SU-DHL-6 (cell line): Measurements from ENCODE around the gene FITM1.

Experiments used
- H2AFZ ChIP-seq: fragments of 200-600 bp; sonication (generic); 2 replicates; pipeline ENCODE4 v1.6.1; 2014; ENCODE audit warnings: low read depth, mild to moderate bottlenecking, moderate library complexity, mixed read lengths, antibody characterized with exemption, low read length; ENCODE audit not compliant: severe bottlenecking
- H3F3A ChIP-seq: fragments of 200-600 bp; shearing (Covaris generic); 2 replicates; pipeline ENCODE4 v1.6.0; 2016; ENCODE audit warnings: antibody characterized with exemption, mild to moderate bottlenecking; ENCODE audit not compliant: insufficient read depth
- H3K27ac ChIP-seq: fragments of 200-600 bp; sonication (generic); 2 replicates; pipeline ENCODE4 v1.5.1; 2016; ENCODE audit warnings: low read depth, mild to moderate bottlenecking, low read length, moderate library complexity, mixed read lengths
- H3K27me3 ChIP-seq: fragments of 200-600 bp; sonication (generic), shearing (Covaris generic); 2 replicates; pipeline ENCODE4 v1.6.0; 2014; ENCODE audit warnings: mild to moderate bottlenecking, low read length
- H3K36me3 ChIP-seq: fragments of 200-600 bp; sonication (generic); 2 replicates; pipeline ENCODE4 v1.6.1; 2014; ENCODE audit warnings: mild to moderate bottlenecking, low read length, mixed read lengths
- H3K4me2 ChIP-seq: fragments of 300-600, 200-600 bp; shearing (Covaris generic), sonication (generic); 2 replicates; pipeline ENCODE4 v1.6.0; 2014; ENCODE audit warnings: low read length, low read depth, mild to moderate bottlenecking; ENCODE audit not compliant: poor library complexity, severe bottlenecking
- H3K4me3 ChIP-seq: fragments of 200-600 bp; sonication (generic); 2 replicates; pipeline ENCODE4 v1.5.1; 2014; ENCODE audit warnings: antibody characterized with exemption, low read length, mild to moderate bottlenecking, mixed read lengths; ENCODE audit not compliant: insufficient read depth, poor library complexity, severe bottlenecking
- H3K79me2 ChIP-seq: fragments of 200-600 bp; sonication (generic); 2 replicates; pipeline ENCODE4 v1.6.1; 2014; ENCODE audit warnings: mild to moderate bottlenecking, low read length, moderate library complexity; ENCODE audit not compliant: insufficient read depth
- H3K9ac ChIP-seq: fragments of 200-600 bp; sonication (generic); 2 replicates; pipeline ENCODE4 v1.7.0; 2014; ENCODE audit warnings: mild to moderate bottlenecking, low read length
- H3K9me2 ChIP-seq: fragments of 200-600 bp; sonication (generic); replicated peaks from 2 replicates; pipeline ENCODE4 v1.6.1; 2014; ENCODE audit warnings: low read length; ENCODE audit not compliant: insufficient read depth
- H3K9me3 ChIP-seq: fragments of 200-600 bp; sonication (generic); 2 replicates; pipeline ENCODE4 v1.6.1; 2014; ENCODE audit warnings: low read length, mixed read lengths; ENCODE audit not compliant: insufficient read depth
- H4K20me1 ChIP-seq: fragments of 200-600 bp; sonication (generic); 2 replicates; pipeline ENCODE4 v1.6.1; 2014; ENCODE audit warnings: low read depth, mild to moderate bottlenecking, antibody characterized with exemption, low read length, moderate library complexity, mixed read lengths
- EZH2phosphoT487 ChIP-seq: fragments of 200-600 bp; sonication (generic), shearing (Covaris generic); conservative IDR thresholded peaks from 2 replicates; pipeline ENCODE4 v1.6.1; 2018; ENCODE audit warnings: mild to moderate bottlenecking, antibody characterized with exemption, low read length, moderate library complexity, mixed read lengths
- TF ChIP-seq, protein P1 (sequence below): fragments of 200-600 bp; sonication (generic); IDR thresholded peaks from one replicate; pipeline ENCODE4 v1.5.1; 2017; ENCODE audit warnings: antibody characterized with exemption, mild to moderate bottlenecking, low read length, moderate library complexity; ENCODE audit not compliant: insufficient read depth, poor library complexity, severe bottlenecking

FITM1 gene

GRCh38 chr14:24119691-24120090 lies 10.8 kb upstream of the FITM1 start:
- Histone ChIP-seq H4K20me1 (no peaks in the 10 kb centered on the region), H3F3A (no peaks in the 10 kb centered on the region), H3K4me3 (no peak overlapping the region), H2AFZ (no peak overlapping the region), H3K4me2 (no peak overlapping the region), H3K27me3 (no peaks in the 10 kb centered on the region), H3K9me2 (no peaks in the 10 kb centered on the region), H3K36me3 (no peaks in the 10 kb centered on the region), H3K9me3 (no peaks in the 10 kb centered on the region), H3K9ac (no peak overlapping the region), H3K27ac (no peak overlapping the region), H3K79me2 (peaks cover 16% of the 10 kb centered on the region)
- TF ChIP-seq EZH2phosphoT487 = no peak
- TF ChIP-seq, protein P1, sequence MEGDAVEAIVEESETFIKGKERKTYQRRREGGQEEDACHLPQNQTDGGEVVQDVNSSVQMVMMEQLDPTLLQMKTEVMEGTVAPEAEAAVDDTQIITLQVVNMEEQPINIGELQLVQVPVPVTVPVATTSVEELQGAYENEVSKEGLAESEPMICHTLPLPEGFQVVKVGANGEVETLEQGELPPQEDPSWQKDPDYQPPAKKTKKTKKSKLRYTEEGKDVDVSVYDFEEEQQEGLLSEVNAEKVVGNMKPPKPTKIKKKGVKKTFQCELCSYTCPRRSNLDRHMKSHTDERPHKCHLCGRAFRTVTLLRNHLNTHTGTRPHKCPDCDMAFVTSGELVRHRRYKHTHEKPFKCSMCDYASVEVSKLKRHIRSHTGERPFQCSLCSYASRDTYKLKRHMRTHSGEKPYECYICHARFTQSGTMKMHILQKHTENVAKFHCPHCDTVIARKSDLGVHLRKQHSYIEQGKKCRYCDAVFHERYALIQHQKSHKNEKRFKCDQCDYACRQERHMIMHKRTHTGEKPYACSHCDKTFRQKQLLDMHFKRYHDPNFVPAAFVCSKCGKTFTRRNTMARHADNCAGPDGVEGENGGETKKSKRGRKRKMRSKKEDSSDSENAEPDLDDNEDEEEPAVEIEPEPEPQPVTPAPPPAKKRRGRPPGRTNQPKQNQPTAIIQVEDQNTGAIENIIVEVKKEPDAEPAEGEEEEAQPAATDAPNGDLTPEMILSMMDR = no peak

DNA sequence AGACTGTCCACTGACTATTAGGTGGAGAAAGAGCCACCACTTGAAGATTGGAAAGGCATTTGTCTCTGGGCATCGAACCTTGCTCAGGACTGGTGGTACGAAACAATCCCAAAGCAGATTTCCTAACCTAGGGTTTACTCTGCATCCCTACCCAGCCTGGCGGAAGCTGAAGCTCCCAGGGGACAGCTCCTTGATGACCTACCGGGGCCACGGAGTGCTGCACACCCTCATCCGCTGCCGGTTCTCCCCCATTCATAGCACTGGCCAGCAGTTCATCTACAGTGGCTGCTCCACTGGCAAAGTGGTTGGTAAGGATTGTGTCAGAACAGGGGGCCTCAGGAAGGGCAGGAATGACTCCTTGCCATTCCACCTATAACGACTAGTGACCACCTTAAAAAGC lies 9.2 kb upstream of the FITM1 start:
- Histone ChIP-seq H3F3A (no peaks in the 10 kb centered on the region), H3K36me3 (no peaks in the 10 kb centered on the region), H3K4me3 (no peak overlapping the region), H3K4me2 (no peak overlapping the region), H3K79me2 (peaks cover 6% of the 10 kb centered on the region), H3K9ac (no peak overlapping the region), H3K9me3 (no peaks in the 10 kb centered on the region), H3K27ac (no peak overlapping the region), H3K27me3 (no peaks in the 10 kb centered on the region), H2AFZ (no peak overlapping the region), H4K20me1 (no peaks in the 10 kb centered on the region), H3K9me2 (no peaks in the 10 kb centered on the region)
- no peak for TF ChIP-seq EZH2phosphoT487
- TF ChIP-seq, protein P1 = no peak

- no peak for TF ChIP-seq EZH2phosphoT487
- TF ChIP-seq, protein P1 = no peak
- Histone ChIP-seq H3K9me2 (no peaks in the 10 kb centered on the region), H3F3A (no peaks in the 10 kb centered on the region), H3K4me2 (no peak overlapping the region), H3K4me3 (no peak overlapping the region), H3K27me3 (no peaks in the 10 kb centered on the region), H3K27ac (no peak overlapping the region), H3K36me3 (no peaks in the 10 kb centered on the region), H4K20me1 (no peaks in the 10 kb centered on the region), H3K79me2 (no peaks in the 10 kb centered on the region), H3K9me3 (no peaks in the 10 kb centered on the region), H3K9ac (no peak overlapping the region), H2AFZ (no peak overlapping the region)
These were observed 8.0 kb upstream of the FITM1 start for GRCh38 chr14:24122416-24122815.

- Histone ChIP-seq H3K27ac (no peak overlapping the region), H3F3A (no peaks in the 10 kb centered on the region), H3K27me3 (no peaks in the 10 kb centered on the region), H3K9ac (no peak overlapping the region), H3K79me2 (no peaks in the 10 kb centered on the region), H2AFZ (no peak overlapping the region), H3K4me3 (no peak overlapping the region), H3K9me2 (no peaks in the 10 kb centered on the region), H4K20me1 (no peaks in the 10 kb centered on the region), H3K36me3 (no peaks in the 10 kb centered on the region), H3K4me2 (no peak overlapping the region), H3K9me3 (no peaks in the 10 kb centered on the region)
- TF ChIP-seq EZH2phosphoT487 = no peak
- TF ChIP-seq, protein P1 = no peak
These were observed 7.6 kb upstream of the FITM1 start for GRCh38 chr14:24122898-24123297.
